ENCODE data around the gene EXOC4. TPM values are rescaled to one million over a fixed set of nuclear protein-coding genes. Genes with fewer than 3 reads are reported as not detected.

The EXOC4 gene
- total and polyA plus RNA-seq, 2 donors (not counting 3 experiments of a cell fraction or from before 2014, with no cell fraction given): 20.3 to 73.1 TPM

GRCh38 chr7:133822001-133822641 is 569.2 kb downstream of the EXOC4 start:
- no peaks in the 10 kb centered on the region for H3K9me1 ChIP-seq (replicated peaks; ENCODE audit: control insufficient read depth, extremely low read depth, insufficient read depth, low read length)
- ChIA-PET CTCF (no interaction called here), POLR2A (no interaction called here)
- dilution Hi-C loops (cut with MboI; ENCODE audit: extremely low pct_ligation_motif_present, low sequenced_read_pairs) (no loop called here), intact Hi-C loops (cut with micrococcal nuclease) (no loop called here)
- DNase-seq (ENCODE audit: low read depth, low spot score): no peak
- no peaks in the 10 kb centered on the region for H3K9me3 ChIP-seq (replicated peaks; ENCODE audit: control insufficient read depth, insufficient read depth, low read length)
- no peaks in the 10 kb centered on the region for H3K79me2 ChIP-seq (ENCODE audit: control insufficient read depth, insufficient read depth, low read length)
- no peak for TF ChIP-seq EZH2 (IDR thresholded peaks at IDR 0.05; ENCODE audit: borderline replicate concordance, low read depth, low read length, severe bottlenecking)
- TF ChIP-seq FOS (IDR thresholded peaks at IDR 0.05; ENCODE audit: borderline replicate concordance, insufficient read depth, low read length): no peak
- no peak for TF ChIP-seq CTCF (IDR thresholded peaks at IDR 0.05; ENCODE audit: extremely low read depth in 1 of 2, insufficient read depth in 1 of 2, low read depth in 1 of 2, low read length in 2 of 2)
- no peak for TF ChIP-seq POLR2A (IDR thresholded peaks at IDR 0.05; ENCODE audit: low read depth, low read length)
- H3K4me3 ChIP-seq (replicated peaks in 1 of 3; ENCODE audit: insufficient read depth in 1 of 3, low read depth in 1 of 3, low read length in 3 of 3): no peak overlapping the region
- H3K27me3 ChIP-seq (ENCODE audit: control insufficient read depth in 2 of 2, insufficient read depth in 2 of 2, low read length in 2 of 2): no peaks in the 10 kb centered on the region
- no peak overlapping the region for H3K27ac ChIP-seq (ENCODE audit: insufficient read depth, low read depth, low read length)
- no peak overlapping the region for H3K9ac ChIP-seq (replicated peaks; ENCODE audit: extremely low read depth, insufficient read depth, low read length)
- no peaks in the 10 kb centered on the region for H4K20me1 ChIP-seq (replicated peaks; ENCODE audit: control insufficient read depth, extremely low read depth, insufficient read depth, low read length)
- H3K36me3 ChIP-seq (ENCODE audit: control insufficient read depth in 2 of 2, extremely low read depth in 1 of 2, insufficient read depth in 2 of 2, low read length in 2 of 2): no peaks in the 10 kb centered on the region
- H2AFZ ChIP-seq (ENCODE audit: low read depth, low read length): no peak overlapping the region
- FAIRE-seq: no peak
- no TSS peak for BruUV-seq (replicated peaks)
- no peak overlapping the region for H3K4me2 ChIP-seq (ENCODE audit: insufficient read depth, low read length)
- H3K4me1 ChIP-seq (ENCODE audit: control insufficient read depth, extremely low read depth, insufficient read depth, low read length): peaks cover 5% of the 10 kb centered on the region

GRCh38 chr7:133822868-133823552 is 570.1 kb downstream of the EXOC4 start:
- intact Hi-C loops (cut with micrococcal nuclease) (no loop called here), dilution Hi-C loops (cut with MboI; ENCODE audit: extremely low pct_ligation_motif_present, low sequenced_read_pairs) (no loop called here)
- Histone ChIP-seq H3K27me3 (ENCODE audit: control insufficient read depth in 2 of 2, insufficient read depth in 2 of 2, low read length in 2 of 2) (no peaks in the 10 kb centered on the region), H3K36me3 (ENCODE audit: control insufficient read depth in 2 of 2, extremely low read depth in 1 of 2, insufficient read depth in 2 of 2, low read length in 2 of 2) (no peaks in the 10 kb centered on the region), H3K27ac (ENCODE audit: insufficient read depth, low read depth, low read length) (no peak overlapping the region), H3K4me2 (ENCODE audit: insufficient read depth, low read length) (no peak overlapping the region), H3K9me1 (replicated peaks; ENCODE audit: control insufficient read depth, extremely low read depth, insufficient read depth, low read length) (no peaks in the 10 kb centered on the region), H4K20me1 (replicated peaks; ENCODE audit: control insufficient read depth, extremely low read depth, insufficient read depth, low read length) (no peaks in the 10 kb centered on the region), H3K9me3 (replicated peaks; ENCODE audit: control insufficient read depth, insufficient read depth, low read length) (no peaks in the 10 kb centered on the region), H3K4me1 (ENCODE audit: control insufficient read depth, extremely low read depth, insufficient read depth, low read length) (peaks cover 5% of the 10 kb centered on the region), H3K4me3 (replicated peaks in 1 of 3; ENCODE audit: insufficient read depth in 1 of 3, low read depth in 1 of 3, low read length in 3 of 3) (no peak overlapping the region), H2AFZ (ENCODE audit: low read depth, low read length) (no peak overlapping the region), H3K79me2 (ENCODE audit: control insufficient read depth, insufficient read depth, low read length) (no peaks in the 10 kb centered on the region), H3K9ac (replicated peaks; ENCODE audit: extremely low read depth, insufficient read depth, low read length) (no peak overlapping the region)
- no TSS peak for BruUV-seq (replicated peaks)
- TF ChIP-seq FOS (IDR thresholded peaks at IDR 0.05; ENCODE audit: borderline replicate concordance, insufficient read depth, low read length) (no peak), GATA2 (IDR thresholded peaks at IDR 0.05; ENCODE audit: insufficient read depth, insufficient read length, low read depth, low read length) (no peak), MAX (IDR thresholded peaks at IDR 0.05; ENCODE audit: insufficient read depth, insufficient read length) (no peak), EZH2 (IDR thresholded peaks at IDR 0.05; ENCODE audit: borderline replicate concordance, low read depth, low read length, severe bottlenecking) (no peak), POLR2AphosphoS5 (IDR thresholded peaks at IDR 0.05; ENCODE audit: insufficient read depth, low read depth, low read length) (no peak), POLR2A (IDR thresholded peaks at IDR 0.05; ENCODE audit: low read depth, low read length) (no peak)
- POLR2A ChIA-PET: no interaction called here
- FAIRE-seq (no peak), DNase-seq (ENCODE audit: low read depth, low spot score) (no peak)
- CTCF ChIA-PET: no interaction called here
